SK-N-MC (cell line): Measurements from ENCODE around the gene ARHGAP44.

Source experiments
- DNase-seq: peaks from one replicate; pipeline ENCODE4 v3.0.0-alpha.2; 2011; ENCODE audit warnings: low read depth, low spot score
- H3K27ac ChIP-seq: fragments of 200-600 bp; sonication (generic); 2 replicates; pipeline ENCODE4 v1.5.1; 2016; ENCODE audit warnings: mixed run types
- H3K36me3 ChIP-seq: fragments of 200-600 bp; sonication (generic); 2 replicates; pipeline ENCODE4 v1.6.1; 2017; ENCODE audit warnings: antibody characterized with exemption, low read length, mixed read lengths; ENCODE audit not compliant: insufficient read depth
- H3K4me3 ChIP-seq: fragments of 200-600 bp; sonication (generic); 2 replicates; pipeline ENCODE4 v1.5.1; 2016
- H3K9ac ChIP-seq: fragments of 200-600 bp; sonication (generic); 2 replicates; pipeline ENCODE4 v1.8.0; 2017; ENCODE audit warnings: mixed run types, mixed read lengths; ENCODE audit not compliant: insufficient read length
- H3K9me3 ChIP-seq: fragments of 200-600 bp; sonication (generic); 2 replicates; pipeline ENCODE4 v1.6.1; 2017; ENCODE audit warnings: low read depth, mild to moderate bottlenecking, antibody characterized with exemption, low read length, moderate library complexity, mixed read lengths
- EZH2 ChIP-seq: fragments of 200-600 bp; sonication (generic); IDR thresholded peaks from one replicate; pipeline ENCODE4 v1.6.1; 2017; ENCODE audit warnings: antibody characterized with exemption
- FOXP2 ChIP-seq: optimal IDR thresholded peaks from 2 replicates; pipeline ENCODE3; 2011; ENCODE audit warnings: mild to moderate bottlenecking, moderate library complexity; ENCODE audit not compliant: insufficient read depth; ENCODE audit errors: extremely low read length, control extremely low read depth
- POLR2AphosphoS5 ChIP-seq: IDR thresholded peaks from 2 replicates; pipeline ENCODE4 v1.6.1; 2012; ENCODE audit warnings: mild to moderate bottlenecking, low read depth, low read length, borderline replicate concordance

ARHGAP44 gene

GRCh38 chr17:12842936-12843335, 53.6 kb downstream of the ARHGAP44 start:
- TF ChIP-seq EZH2 (no peak), FOXP2 (no peak), POLR2AphosphoS5 (no peak)

GRCh38 chr17:12850996-12851395, 61.7 kb downstream of the ARHGAP44 start:
- Histone ChIP-seq H3K4me3 (no peak overlapping the region), H3K9me3 (no peaks in the 10 kb centered on the region), H3K36me3 (no peaks in the 10 kb centered on the region), H3K9ac (no peak overlapping the region), H3K27ac (no peak overlapping the region)
- no peak for TF ChIP-seq POLR2AphosphoS5
- TF ChIP-seq EZH2: no peak
- no peak for TF ChIP-seq FOXP2
- no peak for DNase-seq

More at GRCh38 chr17:12842936-12843335, 53.6 kb downstream of the ARHGAP44 start:
- no peak for DNase-seq
- Histone ChIP-seq H3K36me3 (no peaks in the 10 kb centered on the region), H3K27ac (no peak overlapping the region), H3K9ac (no peak overlapping the region), H3K4me3 (no peak overlapping the region), H3K9me3 (no peaks in the 10 kb centered on the region)

GRCh38 chr17:12851901-12852435, 62.7 kb downstream of the ARHGAP44 start:
- no peak for DNase-seq
- no peak overlapping the region for H3K9ac ChIP-seq
- TF ChIP-seq EZH2: no peak
- TF ChIP-seq POLR2AphosphoS5: no peak
- no peak for TF ChIP-seq FOXP2
- H3K27ac ChIP-seq: no peak overlapping the region
- no peak overlapping the region for H3K4me3 ChIP-seq
- H3K9me3 ChIP-seq: no peaks in the 10 kb centered on the region
- H3K36me3 ChIP-seq: no peaks in the 10 kb centered on the region

GRCh38 chr17:12853921-12854320, 64.6 kb downstream of the ARHGAP44 start:
- H3K9ac ChIP-seq: no peak overlapping the region
- TF ChIP-seq EZH2: no peak
- no peak for TF ChIP-seq POLR2AphosphoS5
- TF ChIP-seq FOXP2: no peak
- no peaks in the 10 kb centered on the region for H3K36me3 ChIP-seq
- H3K27ac ChIP-seq: no peak overlapping the region
- no peak for DNase-seq
- H3K4me3 ChIP-seq: no peak overlapping the region
- no peaks in the 10 kb centered on the region for H3K9me3 ChIP-seq

- Histone ChIP-seq H3K9me3 (no peaks in the 10 kb centered on the region), H3K9ac (no peak overlapping the region), H3K27ac (no peak overlapping the region), H3K4me3 (no peak overlapping the region), H3K36me3 (no peaks in the 10 kb centered on the region)
- TF ChIP-seq FOXP2: no peak
- TF ChIP-seq POLR2AphosphoS5: no peak
- no peak for TF ChIP-seq EZH2
- no peak for DNase-seq
Measured at GRCh38 chr17:12856416-12856815, 67.1 kb downstream of the ARHGAP44 start.

- Histone ChIP-seq H3K9me3 (no peaks in the 10 kb centered on the region), H3K36me3 (no peaks in the 10 kb centered on the region), H3K4me3 (no peak overlapping the region), H3K9ac (no peak overlapping the region), H3K27ac (no peak overlapping the region)
- no peak for TF ChIP-seq POLR2AphosphoS5
- TF ChIP-seq FOXP2: no peak
- TF ChIP-seq EZH2: no peak
- no peak for DNase-seq
Measured at GRCh38 chr17:12857592-12857991, 68.3 kb downstream of the ARHGAP44 start.

- Histone ChIP-seq H3K9ac (no peak overlapping the region), H3K36me3 (no peaks in the 10 kb centered on the region), H3K4me3 (no peak overlapping the region), H3K9me3 (no peaks in the 10 kb centered on the region), H3K27ac (no peak overlapping the region)
- no peak for DNase-seq
- TF ChIP-seq FOXP2 (no peak), POLR2AphosphoS5 (no peak), EZH2 (no peak)
Measured at GRCh38 chr17:12859520-12859919, 70.2 kb downstream of the ARHGAP44 start.

- TF ChIP-seq POLR2AphosphoS5 (no peak), EZH2 (no peak), FOXP2 (no peak)
- H3K9me3 ChIP-seq: no peaks in the 10 kb centered on the region
- no peak for DNase-seq
Measured at GRCh38 chr17:12865769-12866168, 76.5 kb downstream of the ARHGAP44 start.

GRCh38 chr17:12866244-12866643, 76.9 kb downstream of the ARHGAP44 start:
- Histone ChIP-seq H3K9ac (no peak overlapping the region), H3K9me3 (no peaks in the 10 kb centered on the region), H3K27ac (no peak overlapping the region), H3K36me3 (no peaks in the 10 kb centered on the region), H3K4me3 (no peak overlapping the region)
- TF ChIP-seq POLR2AphosphoS5 (no peak), EZH2 (no peak), FOXP2 (no peak)
- no peak for DNase-seq

More at GRCh38 chr17:12865769-12866168, 76.5 kb downstream of the ARHGAP44 start:
- H3K27ac ChIP-seq: no peak overlapping the region
- no peak overlapping the region for H3K9ac ChIP-seq
- H3K4me3 ChIP-seq: no peak overlapping the region
- H3K36me3 ChIP-seq: no peaks in the 10 kb centered on the region
